ENCODE data around the gene ABLIM3. TPM values are rescaled to one million over a fixed set of nuclear protein-coding genes. Genes with fewer than 3 reads are reported as not detected.

The ABLIM3 gene
- total and polyA plus RNA-seq, 2 experiments from 2014 or later = 1.1 to 2.1 TPM

DNA sequence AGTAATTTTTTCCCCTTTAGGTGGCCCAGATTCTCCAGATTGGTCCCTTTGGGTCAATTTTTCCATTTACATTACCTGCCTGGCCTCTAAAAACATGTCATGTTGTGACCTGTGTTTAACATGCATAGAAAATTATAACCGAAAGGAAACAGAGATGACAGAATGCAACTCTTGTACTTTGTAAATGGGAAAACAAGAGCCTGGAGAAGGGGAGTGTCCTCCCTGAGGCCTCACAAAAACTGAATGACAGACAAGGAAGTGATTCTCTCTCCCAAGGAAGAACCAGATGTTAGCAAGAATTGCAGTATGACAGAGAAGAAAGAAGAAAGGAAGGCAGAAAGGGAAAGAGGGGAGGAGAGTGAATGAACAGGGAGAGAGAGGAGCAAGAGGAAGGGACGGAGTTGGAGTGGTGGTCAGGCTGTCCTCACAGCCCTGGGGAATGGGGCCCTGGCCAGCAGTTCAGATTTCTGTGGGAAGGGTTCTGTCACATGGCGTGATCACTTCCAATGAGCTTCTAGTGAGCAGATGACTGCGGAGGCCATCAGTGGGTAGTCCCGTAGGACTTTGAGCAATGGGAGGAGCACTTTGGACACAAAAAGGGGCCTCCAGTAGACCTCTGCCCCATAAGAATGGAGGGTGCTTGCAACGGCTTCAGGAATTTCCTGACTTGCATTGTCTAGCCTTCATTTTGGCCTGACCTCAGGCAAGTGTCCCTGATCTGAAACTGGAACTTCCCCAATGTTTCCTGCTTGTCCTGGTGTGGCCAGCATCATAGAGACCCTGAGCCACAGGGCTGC, 31.6 kb downstream of the ABLIM3 start:
- no peaks in the 10 kb centered on the region for H3K4me1 ChIP-seq (ENCODE audit: low read depth)
- no peaks in the 10 kb centered on the region for H3K27me3 ChIP-seq
- no peaks in the 10 kb centered on the region for H3K36me3 ChIP-seq
- no peaks in the 10 kb centered on the region for H3K9me3 ChIP-seq (ENCODE audit: low read depth)
- H3K27ac ChIP-seq = no peak overlapping the region
- DNase-seq (ENCODE audit: low read depth in 1 of 2, low spot score in 1 of 2) = no peak
- no peak overlapping the region for H3K4me3 ChIP-seq
- TF ChIP-seq, protein P1, sequence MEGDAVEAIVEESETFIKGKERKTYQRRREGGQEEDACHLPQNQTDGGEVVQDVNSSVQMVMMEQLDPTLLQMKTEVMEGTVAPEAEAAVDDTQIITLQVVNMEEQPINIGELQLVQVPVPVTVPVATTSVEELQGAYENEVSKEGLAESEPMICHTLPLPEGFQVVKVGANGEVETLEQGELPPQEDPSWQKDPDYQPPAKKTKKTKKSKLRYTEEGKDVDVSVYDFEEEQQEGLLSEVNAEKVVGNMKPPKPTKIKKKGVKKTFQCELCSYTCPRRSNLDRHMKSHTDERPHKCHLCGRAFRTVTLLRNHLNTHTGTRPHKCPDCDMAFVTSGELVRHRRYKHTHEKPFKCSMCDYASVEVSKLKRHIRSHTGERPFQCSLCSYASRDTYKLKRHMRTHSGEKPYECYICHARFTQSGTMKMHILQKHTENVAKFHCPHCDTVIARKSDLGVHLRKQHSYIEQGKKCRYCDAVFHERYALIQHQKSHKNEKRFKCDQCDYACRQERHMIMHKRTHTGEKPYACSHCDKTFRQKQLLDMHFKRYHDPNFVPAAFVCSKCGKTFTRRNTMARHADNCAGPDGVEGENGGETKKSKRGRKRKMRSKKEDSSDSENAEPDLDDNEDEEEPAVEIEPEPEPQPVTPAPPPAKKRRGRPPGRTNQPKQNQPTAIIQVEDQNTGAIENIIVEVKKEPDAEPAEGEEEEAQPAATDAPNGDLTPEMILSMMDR (IDR thresholded peaks at IDR 0.05; ENCODE audit: low read depth, low read length) = no peak

DNA sequence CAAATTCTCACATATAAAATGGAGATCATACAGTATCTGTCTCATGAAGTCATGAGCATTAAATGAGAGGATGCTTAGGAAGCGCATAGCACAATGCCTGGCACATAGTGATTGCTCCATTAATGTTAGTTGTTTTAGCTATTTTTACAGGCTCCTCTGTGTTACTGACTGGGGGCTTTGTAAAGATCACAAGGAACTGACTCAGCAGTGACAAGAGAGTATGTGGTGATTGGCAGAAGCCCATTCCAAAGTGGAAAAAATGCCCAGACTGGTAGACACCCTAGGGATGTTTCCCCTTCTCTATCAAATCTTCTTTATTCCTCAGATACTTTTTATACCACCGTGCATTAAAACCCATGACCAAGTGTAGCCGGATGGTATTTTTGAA, 33.5 kb downstream of the ABLIM3 start:
- H3K27ac ChIP-seq = no peak overlapping the region
- TF ChIP-seq, protein P1 (IDR thresholded peaks at IDR 0.05; ENCODE audit: low read depth, low read length) = no peak

DNA sequence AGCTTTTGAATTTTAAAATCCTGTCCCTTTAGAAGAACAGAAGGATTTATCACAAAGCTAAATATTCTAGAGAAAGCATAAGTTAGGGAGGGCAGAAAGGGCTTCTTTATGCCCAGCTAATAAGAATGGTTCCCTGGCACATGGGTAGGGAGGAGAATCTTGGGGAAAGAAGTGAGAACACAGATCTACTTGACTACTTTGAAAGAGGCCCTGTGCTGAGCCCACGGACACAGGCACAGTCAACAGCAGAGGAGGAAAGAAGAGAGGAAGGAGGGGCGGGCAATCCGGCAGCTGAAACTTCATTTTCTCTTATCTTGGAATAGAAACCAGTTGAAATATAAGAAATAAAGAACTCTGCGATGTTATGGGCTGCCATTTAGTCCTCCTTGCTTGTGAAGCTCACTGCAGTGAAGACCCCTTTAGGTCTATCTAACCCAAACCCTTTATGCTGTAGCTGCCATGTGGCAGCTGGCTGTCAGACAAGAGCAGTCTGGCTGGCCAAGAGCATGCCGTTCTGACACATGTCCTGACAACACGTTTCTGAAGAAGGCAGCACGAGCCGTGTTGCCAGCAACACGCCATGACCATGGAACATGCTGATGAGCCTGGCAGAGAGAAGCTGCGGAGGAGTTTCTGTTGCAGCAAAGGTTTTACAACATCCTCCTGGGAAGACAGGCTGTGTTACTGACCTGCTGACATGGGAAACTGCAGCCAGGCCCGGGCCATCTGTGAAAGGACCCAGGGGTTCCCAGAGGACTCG, 34.2 kb downstream of the ABLIM3 start:
- TF ChIP-seq, protein P1 (IDR thresholded peaks at IDR 0.05; ENCODE audit: low read depth, low read length) = no peak
- no peak overlapping the region for H3K27ac ChIP-seq
- peak in 1 of 2 donors; percentile 43 for DNase-seq (ENCODE audit: low read depth in 1 of 2, low spot score in 1 of 2)
- no peaks in the 10 kb centered on the region for H3K27me3 ChIP-seq
- H3K4me1 ChIP-seq (ENCODE audit: low read depth) = no peaks in the 10 kb centered on the region
- no peaks in the 10 kb centered on the region for H3K36me3 ChIP-seq
- no peak overlapping the region for H3K4me3 ChIP-seq
- no peaks in the 10 kb centered on the region for H3K9me3 ChIP-seq (ENCODE audit: low read depth)

More for the DNA sequence above, 33.5 kb downstream of the ABLIM3 start:
- no peak overlapping the region for H3K4me3 ChIP-seq
- H3K4me1 ChIP-seq (ENCODE audit: low read depth) = no peaks in the 10 kb centered on the region
- no peaks in the 10 kb centered on the region for H3K9me3 ChIP-seq (ENCODE audit: low read depth)
- no peaks in the 10 kb centered on the region for H3K27me3 ChIP-seq
- no peaks in the 10 kb centered on the region for H3K36me3 ChIP-seq
- no peak for DNase-seq (ENCODE audit: low read depth in 1 of 2, low spot score in 1 of 2)

DNA sequence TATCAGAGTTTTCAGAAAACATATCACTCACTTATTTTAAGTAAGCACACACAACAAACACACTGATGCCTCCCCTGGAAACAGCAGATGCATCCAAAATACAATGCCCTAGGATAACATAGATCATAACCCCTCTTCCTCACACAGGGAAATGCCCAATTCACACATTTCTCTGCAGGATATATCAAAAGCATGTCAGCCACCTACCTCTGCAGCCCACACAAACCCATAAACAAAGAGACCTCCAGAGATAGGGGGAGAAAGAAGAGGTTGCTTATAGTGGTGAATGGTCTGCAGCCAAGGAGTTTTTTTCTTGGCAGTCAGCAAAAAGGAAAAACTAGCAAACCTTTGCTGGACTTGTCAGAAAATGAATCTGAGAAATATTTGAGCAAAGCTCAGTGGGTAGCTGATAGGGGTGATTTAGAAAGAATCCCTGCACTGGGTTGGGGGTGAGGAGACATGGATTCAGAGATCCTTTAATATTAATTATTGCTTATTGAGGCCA, 36.1 kb downstream of the ABLIM3 start:
- H3K4me3 ChIP-seq = no peak overlapping the region
- peaks cover 8% of the 10 kb centered on the region for H3K27me3 ChIP-seq
- no peaks in the 10 kb centered on the region for H3K9me3 ChIP-seq (ENCODE audit: low read depth)
- no peak overlapping the region for H3K27ac ChIP-seq
- DNase-seq (ENCODE audit: low read depth in 1 of 2, low spot score in 1 of 2) = no peak
- TF ChIP-seq, protein P1 (IDR thresholded peaks at IDR 0.05; ENCODE audit: low read depth, low read length) = no peak
- H3K36me3 ChIP-seq = no peaks in the 10 kb centered on the region
- H3K4me1 ChIP-seq (ENCODE audit: low read depth) = no peaks in the 10 kb centered on the region

DNA sequence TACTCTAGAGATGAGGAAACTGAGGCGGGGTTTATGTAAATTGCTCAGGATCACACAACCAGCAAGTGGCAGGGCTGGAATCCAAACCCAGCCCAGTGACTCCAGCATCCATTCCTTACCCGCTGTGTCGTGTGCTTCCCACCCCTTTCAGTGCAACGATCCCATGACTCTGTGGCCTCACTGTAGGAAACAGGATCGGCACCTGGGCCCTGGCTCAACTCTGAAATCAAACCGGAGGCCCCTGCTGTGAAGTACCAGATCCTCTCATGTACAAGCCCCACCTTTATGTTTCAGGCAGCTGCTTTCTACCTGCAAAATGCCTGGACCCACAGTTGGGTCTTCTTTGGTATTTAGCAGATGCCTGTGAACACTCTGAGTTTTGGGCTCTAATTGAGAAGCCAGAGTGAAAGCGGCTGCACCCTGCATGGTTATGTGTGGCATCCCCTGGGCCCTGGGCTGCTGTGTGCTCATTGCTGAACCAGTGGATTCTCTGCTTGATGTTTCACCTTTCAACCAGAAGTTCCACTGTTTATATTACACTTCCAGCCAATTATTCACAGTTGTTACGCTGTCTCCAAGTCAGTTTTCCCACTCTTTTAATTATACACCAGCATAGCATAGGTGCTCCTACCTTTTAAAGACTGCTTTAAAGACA, 36.7 kb downstream of the ABLIM3 start:
- H3K27me3 ChIP-seq = peaks cover 8% of the 10 kb centered on the region
- H3K36me3 ChIP-seq = no peaks in the 10 kb centered on the region
- TF ChIP-seq, protein P1 (IDR thresholded peaks at IDR 0.05; ENCODE audit: low read depth, low read length) = no peak
- H3K4me1 ChIP-seq (ENCODE audit: low read depth) = no peaks in the 10 kb centered on the region
- no peak overlapping the region for H3K27ac ChIP-seq
- H3K4me3 ChIP-seq = no peak overlapping the region
- H3K9me3 ChIP-seq (ENCODE audit: low read depth) = no peaks in the 10 kb centered on the region
- no peak for DNase-seq (ENCODE audit: low read depth in 1 of 2, low spot score in 1 of 2)
